Kasumi-1 (cell line): ENCODE data around the gene FGF14.
"Not testable (repeated sequence)": the region's sequence is repeated elsewhere in the genome, so short reads cannot be mapped to it uniquely, and the experiment has no call there.

ENCODE experiments used
- DNase-seq, 2 experiments: peaks; one replicate each; lab custom pipeline; 2025; lab: John Stamatoyannopoulos, UW

The FGF14 gene

DNA sequence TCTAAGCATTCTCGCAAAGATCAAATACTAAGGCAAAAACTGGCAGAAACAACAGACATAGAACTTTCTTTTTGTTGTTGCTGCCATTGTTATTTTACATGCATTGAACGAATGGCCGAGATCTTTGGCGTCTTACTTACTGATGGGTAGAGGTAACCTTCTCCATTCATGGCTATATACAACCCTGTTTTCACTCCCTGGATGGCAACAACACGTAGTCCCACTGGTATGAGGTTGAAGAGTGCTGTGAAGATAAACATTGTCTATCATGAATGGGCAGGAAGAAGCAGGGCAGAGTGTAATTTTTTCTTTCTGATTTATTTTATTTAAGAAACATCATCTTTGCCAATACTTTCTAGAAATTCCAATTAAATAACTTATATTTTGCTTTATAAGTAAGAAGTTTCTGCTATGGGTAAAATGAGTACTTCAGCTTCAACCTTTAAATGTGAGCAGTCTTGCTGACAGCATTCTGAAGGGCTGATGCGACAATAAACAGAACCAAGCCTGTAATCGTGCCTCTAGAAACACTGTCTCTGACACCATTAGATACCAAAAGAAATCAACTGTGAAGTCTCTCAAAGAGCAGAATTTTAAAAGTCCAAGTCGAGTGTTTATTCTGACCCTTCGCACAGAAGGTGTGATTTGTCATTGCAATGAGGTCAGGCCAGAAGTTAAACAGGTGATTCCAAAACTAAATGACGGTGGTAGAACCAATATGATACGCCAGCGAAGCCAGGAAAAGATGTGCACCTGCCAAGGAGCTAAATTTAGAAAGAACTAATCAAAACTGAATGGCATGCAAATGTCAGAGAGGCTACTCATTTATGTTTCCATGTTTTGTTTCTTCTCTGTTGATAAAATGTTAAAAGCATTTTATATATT, 533.0 kb downstream of the FGF14 start:
- no peak for DNase-seq

DNA sequence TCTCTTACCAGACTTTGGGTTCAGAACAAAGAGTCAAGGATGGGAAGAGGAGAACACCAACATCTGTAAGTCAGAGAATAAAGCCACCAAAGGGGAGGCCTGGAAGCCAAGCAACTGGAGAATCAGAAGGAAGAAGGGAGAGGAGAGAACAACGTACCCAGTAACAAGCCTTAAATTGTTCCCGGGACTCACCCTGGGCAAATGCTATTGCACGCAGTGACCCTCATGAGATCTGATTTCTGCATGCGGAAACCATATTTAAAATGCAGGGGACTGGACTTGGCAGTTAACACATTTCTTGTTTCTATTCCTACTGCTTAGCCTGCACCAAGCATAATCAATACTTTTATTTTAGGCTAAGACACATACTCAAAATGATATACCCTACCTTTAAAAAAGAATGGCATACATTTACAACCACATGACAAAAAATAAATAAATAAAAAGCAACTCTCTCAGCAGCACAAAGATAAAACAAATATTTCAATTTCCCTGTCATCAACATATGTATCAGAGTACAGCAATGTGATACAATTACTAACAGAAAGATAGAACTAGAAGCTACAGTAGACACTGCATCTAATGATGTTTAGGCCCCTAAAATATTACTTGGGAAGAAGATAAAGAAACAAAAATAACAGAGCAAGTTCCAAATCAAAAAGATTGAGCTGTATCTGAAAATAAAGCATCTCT, 534.8 kb downstream of the FGF14 start:
- no peak for DNase-seq

DNA sequence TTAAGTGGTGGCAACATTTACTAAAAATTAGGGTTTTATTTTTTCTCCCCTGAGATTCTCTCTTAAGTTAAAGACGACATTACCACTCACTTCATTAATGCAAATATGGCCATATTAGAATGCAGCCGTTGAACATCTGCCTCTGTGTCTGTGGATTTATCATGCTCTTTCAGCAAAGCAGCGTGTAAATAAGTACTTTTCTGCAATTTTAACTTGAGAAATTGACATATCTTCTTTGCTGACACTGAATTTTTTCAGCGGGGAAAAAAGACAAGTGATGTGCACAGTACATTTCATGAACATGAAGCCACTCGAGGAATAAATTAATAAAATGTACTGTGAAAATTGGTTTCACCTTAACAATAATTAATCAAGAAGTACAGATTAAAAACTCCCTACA, 543.0 kb downstream of the FGF14 start:
- no peak for DNase-seq

DNA sequence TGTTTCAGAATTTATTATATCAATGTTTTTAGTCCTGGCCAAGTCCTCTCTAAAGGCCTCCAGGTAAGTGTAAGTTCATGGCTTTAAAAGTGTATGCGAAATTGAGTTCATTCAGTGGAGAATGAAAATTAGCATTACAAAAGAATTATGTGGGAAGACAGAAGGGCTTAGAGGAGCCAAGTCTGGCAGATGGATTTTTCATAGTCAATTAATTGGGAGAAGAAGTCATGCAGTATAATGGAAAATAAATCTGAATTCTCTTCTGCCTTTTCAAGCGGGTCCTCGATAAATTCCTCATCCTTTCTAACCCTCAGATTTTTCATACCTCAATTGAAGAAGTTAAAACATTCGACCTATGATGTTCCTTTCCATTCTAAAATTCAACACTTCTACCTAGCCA, 555.1 kb downstream of the FGF14 start:
- no peak for DNase-seq

DNA sequence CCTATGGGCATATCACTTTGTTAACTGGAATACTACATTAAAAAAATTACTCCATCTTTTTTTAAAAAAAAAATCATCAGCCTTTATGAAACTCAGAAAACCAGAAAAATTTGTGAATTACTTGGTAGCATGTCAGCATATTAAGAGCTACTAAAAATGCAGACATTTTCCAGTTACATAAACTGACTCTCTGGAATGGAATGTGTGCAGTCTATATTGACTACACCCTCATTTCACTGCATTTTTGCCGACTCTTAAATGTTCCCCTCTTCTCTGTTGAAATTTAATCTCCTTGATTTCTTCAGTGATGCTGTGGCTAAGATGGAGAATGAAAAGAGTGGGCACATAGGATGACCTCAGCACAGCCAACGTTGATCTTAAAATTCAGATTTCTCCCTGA, 555.6 kb downstream of the FGF14 start:
- DNase-seq, result no peak

DNA sequence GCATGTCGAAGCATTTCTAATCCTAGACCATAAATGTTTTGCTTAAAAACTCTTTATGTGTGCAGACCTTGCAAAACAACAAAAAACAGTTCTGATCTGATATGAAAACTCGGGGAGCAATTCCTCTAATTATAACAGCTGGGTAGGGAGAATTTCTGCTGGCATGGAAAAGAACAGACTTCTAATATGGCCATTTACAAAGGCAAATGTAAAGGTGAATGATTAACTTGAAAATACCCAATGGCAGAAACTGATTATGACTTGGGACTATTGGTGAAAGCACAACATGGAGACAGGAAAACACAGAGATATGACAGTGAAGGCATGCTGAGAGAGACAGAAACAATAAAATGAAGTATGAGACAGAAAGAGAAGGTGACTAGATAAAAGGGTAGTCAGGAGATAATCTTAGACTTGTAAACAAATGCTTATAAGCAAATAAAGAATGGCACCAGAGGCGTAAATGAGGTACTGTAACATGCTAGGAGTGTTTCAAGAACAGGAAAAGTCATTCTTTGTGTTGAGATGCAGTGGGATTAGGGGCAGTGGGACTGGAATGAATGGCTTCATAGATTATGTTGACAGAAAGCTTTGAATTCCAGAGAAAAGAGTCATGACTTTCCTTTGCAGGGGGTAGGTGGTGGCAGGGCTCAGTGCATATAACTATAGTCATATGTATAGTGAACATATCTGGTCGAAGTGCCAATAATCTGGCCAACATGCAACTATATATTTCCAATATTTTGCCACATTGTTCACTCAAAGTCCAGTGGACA, 556.4 kb downstream of the FGF14 start:
- DNase-seq, result no peak

DNA sequence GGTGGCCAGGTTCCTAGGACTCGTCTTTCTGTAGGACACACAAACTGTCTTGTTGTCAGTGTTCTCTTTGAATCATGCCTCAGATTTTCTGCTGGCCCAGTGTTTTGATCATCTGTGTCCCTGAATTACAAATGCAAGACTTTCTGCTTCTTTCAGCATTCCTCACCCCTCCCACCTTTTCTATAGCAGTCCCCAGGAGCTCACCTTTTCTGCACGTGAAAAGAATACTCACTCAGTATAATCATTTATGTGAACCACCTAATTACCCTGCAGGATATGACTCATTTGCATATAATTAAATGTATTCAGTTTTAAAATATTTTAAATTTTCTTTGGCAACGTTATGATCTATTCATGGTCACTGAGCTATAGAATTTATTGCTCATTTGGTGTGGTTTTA, 560.1 kb downstream of the FGF14 start:
- no peak for DNase-seq

DNA sequence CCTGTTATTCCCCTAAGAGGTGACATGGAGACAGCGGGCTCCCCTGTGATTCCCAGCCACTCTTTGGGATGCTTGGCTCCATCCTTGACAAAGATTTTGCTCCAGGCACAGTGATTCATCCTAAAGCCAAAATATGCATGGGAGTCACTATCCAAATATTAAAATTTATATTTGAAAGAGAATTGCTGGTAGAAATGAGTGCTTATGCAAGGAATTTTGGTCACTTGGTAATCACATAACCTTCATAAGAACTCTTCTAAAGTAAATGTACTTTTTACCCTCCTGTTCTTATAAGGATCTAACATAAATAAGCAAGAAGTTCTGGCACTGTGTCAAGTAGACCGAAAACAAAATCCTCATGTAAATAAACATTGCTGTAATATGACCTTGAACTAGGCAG, 563.5 kb downstream of the FGF14 start:
- DNase-seq, result no peak

DNA sequence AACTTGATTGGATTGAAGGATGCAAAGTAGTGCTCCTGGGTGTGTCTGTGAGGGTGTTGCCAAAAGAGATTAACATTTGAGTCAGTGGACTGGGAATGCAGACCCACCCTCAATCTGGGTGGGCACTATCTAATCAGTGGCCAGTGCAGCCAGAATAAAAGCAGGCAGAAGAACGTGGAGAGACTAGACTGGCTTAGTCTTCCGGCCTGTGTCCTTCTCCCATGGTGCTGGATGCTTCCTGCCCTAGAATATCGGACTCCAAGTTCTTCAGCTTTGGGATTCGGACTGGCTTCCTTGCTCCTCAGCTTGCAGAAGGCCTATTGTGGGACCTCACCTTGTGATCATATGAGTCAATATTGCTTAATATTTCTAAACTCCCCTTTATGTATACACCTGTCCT, 564.1 kb downstream of the FGF14 start:
- DNase-seq, result not testable (repeated sequence)

DNA sequence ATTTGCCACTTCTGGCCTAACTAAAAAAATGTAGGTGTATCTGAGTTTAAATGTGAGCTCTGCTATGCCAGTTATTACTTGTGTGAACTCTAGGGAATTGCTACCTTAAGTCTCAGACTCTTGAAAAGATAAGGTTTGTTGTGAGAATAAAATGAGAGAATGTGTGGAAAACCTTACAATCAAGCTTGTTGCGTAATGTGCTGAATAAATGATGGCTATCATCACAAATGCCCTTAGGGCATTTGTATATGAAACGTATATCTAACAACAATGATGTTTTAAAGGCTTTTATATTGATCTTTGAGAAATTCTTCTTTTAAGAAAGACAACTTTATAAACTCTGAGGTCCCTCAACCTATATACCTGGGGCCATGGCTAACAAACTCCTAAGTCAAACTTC, 564.6 kb downstream of the FGF14 start:
- no peak for DNase-seq

DNA sequence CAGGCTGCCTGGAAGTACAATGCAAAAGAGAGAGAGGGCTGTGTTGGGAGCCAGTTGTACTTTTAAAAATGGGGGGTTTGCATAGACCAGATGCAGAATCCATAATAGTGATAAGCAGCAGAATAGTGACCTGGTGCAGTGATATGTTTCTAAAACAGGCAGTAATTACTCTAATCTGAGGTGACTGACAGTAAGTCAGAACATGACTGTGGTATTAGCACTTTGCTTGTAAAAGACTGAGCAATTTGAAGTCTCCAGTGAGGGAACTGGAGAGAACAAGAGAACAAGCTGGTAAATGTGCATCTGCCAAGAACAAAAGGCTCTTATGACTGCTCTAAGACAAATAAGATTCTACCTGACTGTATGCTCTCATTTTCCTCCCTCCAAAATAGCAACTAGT, 565.9 kb downstream of the FGF14 start:
- no peak for DNase-seq

DNA sequence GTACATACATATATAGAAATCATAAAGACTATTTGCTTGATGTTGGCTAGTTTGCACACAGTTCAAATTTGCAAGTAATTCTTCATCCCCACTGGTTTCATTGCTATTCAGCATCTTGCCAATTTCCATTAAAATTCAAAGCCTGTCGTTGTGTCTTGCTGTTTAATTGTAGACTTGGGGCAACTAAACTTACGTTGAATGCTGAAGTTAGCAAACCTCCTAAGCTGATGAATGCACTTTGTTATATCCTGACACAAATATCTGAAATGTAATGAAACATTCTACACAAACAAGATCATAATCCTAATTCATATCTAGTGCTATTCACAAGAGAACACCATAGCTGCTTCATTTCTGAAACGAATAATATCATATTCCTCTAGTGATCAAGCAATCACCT, 568.2 kb downstream of the FGF14 start:
- no peak for DNase-seq

DNA sequence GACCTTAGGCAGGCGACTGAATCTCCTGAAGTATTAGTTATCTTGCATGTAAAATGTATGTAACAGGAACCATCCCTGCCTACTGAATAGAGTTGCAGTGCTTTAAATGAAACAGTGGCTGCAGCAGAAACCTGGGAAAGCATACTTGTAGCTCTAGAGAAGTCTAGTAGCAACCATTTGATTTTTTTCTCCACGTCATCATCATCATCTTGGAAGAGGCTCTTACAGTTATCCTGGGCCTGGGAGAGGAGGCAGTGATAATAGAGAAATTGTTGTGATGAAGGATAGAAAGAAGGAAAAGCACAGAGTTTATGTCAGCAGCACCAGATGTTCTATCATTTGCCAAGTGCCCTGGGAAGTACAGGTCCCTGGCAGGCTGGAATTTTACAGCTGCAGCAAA, 571.8 kb downstream of the FGF14 start:
- DNase-seq, result no peak

DNA sequence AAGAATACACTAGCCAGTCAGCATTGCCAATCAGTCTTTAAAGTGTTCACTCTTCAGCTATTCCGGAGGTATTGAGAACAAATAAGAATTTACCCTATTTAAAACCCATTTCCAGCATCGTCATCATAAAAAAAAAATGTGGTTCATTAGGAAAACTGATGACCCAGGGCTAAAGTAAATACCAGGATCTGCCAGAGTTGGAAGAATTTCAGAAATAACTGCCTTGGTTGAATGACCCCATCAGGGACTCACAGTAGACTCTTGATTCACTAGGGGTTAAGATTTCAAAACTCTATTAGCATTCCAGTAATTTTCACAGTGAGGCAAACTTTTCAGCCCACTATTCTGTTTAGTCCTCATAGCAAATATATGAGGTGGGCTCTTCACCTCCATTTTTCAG, 572.4 kb downstream of the FGF14 start:
- no peak for DNase-seq

DNA sequence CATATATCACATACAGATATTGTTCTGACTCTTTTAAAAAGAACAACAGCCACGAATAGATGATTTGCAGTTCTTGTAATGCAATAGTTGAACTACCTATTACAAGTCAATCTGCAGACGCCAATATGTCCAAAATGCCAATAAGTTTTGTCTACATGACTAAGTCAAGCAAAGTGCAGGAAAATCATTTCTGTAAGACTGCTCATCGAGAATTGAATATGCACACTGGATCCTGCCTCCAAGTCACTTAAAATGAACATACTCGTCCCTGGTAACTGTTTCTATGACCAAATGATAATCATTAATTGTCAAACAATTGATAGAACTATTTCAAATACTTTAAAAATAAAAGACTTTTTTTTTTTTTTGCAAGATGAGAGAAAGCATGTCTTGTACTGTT, 573.7 kb downstream of the FGF14 start:
- DNase-seq, result no peak

DNA sequence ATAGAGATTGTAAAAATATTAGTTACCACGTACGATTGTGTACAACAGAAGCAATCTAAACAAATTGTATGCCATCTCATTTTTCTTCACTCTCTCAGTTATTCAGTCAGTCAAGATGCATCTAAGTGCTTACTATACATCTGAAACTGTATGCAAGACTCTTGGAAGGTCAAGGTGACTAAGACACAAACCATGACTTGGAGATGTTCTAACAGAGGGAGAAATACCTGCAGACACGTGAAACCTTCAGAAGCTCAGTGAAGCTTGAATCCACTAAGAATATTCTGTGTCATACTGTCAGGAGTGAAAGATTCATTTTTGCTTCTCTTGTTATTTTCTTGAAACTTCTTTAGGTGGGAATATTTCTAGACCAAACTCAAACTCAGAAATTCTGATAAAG, 584.0 kb downstream of the FGF14 start:
- no peak for DNase-seq

DNA sequence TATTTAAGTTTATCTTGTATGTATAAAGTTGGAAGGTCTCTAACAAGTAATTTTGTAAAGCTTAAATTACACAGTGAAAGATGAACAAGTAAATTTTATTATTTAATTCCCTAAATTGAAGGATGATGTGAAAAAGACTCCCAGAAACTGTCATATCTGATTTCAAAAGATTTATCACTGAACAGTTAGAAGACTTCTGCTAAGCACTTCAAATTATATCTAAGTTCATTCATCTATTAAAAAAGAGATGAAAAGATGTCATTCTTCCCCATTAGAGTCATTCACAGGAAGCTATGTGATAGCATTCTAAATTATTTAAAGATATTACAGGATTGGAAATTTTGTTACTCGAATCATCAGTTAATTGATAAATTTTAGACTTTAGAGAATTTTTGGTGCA, 590.0 kb downstream of the FGF14 start:
- DNase-seq, result no peak

DNA sequence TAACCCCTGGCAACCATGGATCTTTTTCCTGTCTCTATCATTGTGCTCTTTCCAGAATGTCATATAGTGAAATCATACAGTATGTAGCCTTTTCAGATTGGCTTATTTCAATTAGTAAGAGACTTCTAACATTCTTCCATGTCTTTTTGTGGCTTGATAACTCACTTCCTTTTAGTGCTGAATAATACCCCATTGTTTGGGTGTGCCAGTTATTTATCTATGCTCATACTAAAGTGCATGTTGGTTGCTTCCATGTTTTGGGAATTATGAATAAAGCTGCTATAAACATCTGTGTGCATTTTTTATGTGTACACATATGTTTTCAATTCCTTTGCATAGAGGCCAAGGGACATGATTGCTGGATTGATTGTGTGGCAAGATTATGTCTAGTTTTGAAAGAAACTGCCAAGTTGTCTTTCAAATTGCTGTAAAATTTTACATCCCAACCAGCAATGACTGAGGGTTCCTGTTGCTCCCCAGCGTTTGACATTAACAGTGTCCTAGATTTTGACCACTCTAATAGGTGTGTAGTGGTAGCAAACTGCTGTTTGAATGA, 590.5 kb downstream of the FGF14 start:
- DNase-seq, result no peak

DNA sequence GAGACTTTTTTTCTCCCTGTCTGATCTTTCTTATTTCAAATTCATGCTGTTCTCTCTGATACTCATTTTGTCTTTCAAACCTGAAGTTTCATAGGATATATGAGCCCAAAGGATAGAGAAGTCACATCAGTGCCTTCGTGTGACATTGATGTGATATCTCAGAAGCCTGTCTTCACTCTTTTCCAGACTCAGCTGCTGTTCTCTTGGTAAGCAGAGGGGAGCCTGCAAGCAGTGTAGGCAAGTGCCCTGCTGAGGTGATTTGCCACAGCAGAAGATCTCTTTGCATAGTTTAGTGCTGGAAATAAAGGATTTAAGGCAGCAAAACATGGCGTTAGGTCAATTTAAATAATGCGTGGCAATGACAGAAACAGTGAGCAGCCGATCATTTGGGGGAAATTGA, 602.7 kb downstream of the FGF14 start:
- no peak for DNase-seq

DNA sequence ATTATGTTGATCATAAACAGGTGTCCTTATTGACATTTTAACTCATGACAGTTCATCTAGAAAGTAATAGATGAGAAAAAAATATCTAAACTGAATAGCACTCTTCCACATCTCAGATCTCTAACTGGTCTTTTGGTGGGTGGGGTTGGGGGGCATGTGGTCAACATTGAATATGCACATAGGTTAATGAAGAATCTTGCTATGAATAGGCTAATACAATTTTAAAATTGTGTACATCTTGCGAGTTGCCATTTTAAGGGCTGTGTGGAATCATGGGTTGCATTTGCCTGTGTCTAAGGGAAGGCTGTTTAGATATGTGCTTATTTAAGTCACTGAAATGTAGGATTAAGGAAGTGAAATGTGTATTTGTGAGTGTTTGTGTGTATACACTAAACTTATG, 603.4 kb downstream of the FGF14 start:
- no peak for DNase-seq

DNA sequence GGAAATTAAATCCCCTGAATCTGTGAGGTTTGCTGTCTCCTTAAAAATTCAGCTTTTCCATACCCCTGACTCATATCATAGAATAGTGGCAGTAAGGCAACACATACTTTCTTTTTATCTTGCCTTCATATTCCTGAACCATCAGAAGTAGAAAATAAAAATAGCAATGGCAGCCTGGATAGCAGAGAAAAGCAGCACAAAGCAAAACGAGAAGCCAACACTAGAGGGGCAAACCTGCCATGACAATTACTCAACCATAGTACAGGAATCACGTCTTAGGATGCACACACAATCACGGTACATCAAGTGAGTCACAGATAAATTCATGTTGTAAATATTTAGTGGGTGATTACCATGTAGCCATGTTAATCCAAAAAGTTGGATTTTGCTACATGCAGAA, 606.4 kb downstream of the FGF14 start:
- no peak for DNase-seq

DNA sequence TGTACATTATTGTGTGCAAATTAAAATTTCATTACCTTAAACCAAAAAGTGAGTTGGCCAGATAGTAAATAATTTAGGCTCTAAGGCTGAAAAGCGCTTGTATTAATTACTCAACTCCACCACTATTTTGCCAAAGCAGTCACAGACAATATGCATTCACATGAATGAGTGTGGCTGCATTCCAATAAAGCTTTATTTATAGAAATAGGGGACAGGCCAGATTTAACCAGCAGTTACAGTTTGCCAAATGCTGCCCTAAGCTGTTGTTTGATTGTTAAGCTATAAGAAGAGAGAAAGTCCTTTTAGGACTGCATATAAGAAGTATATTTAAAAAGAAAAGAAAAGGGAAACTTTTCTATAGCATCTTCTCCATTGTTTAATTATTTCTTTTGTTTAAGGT, 606.8 kb downstream of the FGF14 start:
- no peak for DNase-seq

DNA sequence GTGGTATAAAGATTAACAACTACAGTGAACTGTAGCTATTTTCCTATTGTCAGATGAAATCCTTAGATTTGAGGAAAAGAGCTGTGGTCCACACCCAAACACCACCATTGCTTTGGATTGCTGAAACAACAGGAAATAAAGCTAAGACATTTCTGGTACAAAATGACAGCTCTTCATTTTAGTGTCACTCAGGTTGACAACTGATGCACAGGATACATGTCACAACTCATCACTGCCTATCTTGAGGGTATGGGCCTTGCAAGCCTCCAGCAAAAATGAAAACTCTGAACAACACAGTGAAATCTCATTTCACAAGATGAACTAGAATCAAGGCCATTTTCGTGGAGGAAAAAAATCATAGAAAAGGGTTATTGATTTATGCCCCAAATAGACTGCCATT, 609.7 kb downstream of the FGF14 start:
- no peak for DNase-seq
